Suprapubic skin (tissue), 4 donors: ENCODE data around the gene SRSF11. TPM values are rescaled to one million over a fixed set of nuclear protein-coding genes. Genes with fewer than 3 reads are reported as not detected.

ENCODE experiments used
- DNase-seq, 2 donors: peaks; one replicate each; pipeline ENCODE4 v3.0.0-alpha.2; 2019; ENCODE audit warnings: low spot score in 2 of 2
- H3K27ac ChIP-seq: fragments of 200-600 bp; sonication (generic); one replicate; pipeline ENCODE4 v1.5.1; 2019
- H3K27me3 ChIP-seq: fragments of 200-600 bp; sonication (generic); one replicate; pipeline ENCODE4 v1.5.1; 2019
- H3K36me3 ChIP-seq: fragments of 200-600 bp; sonication (generic); one replicate; pipeline ENCODE4 v1.5.1; 2019
- H3K4me1 ChIP-seq: fragments of 200-600 bp; sonication (generic); one replicate; pipeline ENCODE4 v1.5.1; 2019
- H3K4me3 ChIP-seq: fragments of 200-600 bp; sonication (generic); one replicate; pipeline ENCODE4 v1.5.1; 2019; ENCODE audit warnings: mild to moderate bottlenecking
- H3K9me3 ChIP-seq: fragments of 200-600 bp; sonication (generic); one replicate; pipeline ENCODE4 v1.5.1; 2019
- EP300 ChIP-seq: sonication (generic); formaldehyde crosslinking; IDR thresholded peaks from one replicate; pipeline ENCODE4 v1.6.1; 2017; ENCODE audit warnings: antibody characterized with exemption
- POLR2A ChIP-seq, 2 donors: fragments of 450-650 bp; IDR thresholded peaks; one replicate each; pipeline ENCODE4 v1.6.1; 2017; ENCODE audit warnings: antibody characterized with exemption in 2 of 2, mild to moderate bottlenecking in 2 of 2, moderate library complexity in 2 of 2
- POLR2AphosphoS5 ChIP-seq, 3 donors: sonication (generic); formaldehyde crosslinking; IDR thresholded peaks; one replicate each; pipeline ENCODE4 v1.6.1; 2017; ENCODE audit warnings: antibody characterized with exemption in 3 of 3
- WGBS: methylation state at CpG from one replicate; pipeline ENCODE4 v1.1.5; 2018; 5-methylcytosine and 5-hydroxymethylcytosine counted together
- total RNA-seq, 4 donors: library from RNA; depleted of rRNA; stranded (reverse); fragments of >200 nt; gene quantifications; one replicate each; pipeline ENCODE4 v1.1.0, GENCODE V29; 2016
- TF ChIP-seq, protein P1 (sequence below), 2 donors: fragments of 200-600 bp in 1 of 2; fragments of 450-650 bp in 1 of 2; sonication (generic) in 1 of 2; IDR thresholded peaks; one replicate each; pipeline ENCODE4 v1.5.1; 2016 to 2019; ENCODE audit warnings: antibody characterized with exemption in 2 of 2, mild to moderate bottlenecking in 1 of 2, moderate library complexity in 1 of 2

SRSF11 gene
- total RNA-seq, 4 donors from 2014 or later, result 104 to 419 (median 110) TPM

DNA sequence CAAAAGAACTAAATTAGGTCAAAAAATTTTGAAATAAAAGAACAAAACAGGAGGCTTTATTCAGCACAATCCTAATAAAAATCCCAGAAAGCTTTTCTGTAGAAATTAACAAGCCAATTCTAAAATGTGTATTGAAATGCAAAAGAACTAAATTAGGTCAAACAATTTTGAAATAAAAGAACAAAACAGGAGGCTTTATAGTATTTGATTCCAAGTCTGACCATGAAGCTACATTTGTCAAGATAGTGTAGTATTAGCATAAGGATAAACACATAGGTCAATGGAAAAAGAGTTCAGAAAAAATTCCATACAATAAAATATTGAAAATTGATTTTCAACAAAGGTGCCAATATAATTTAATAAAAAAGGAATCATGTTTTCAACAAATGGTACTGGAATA lies 26.6 kb upstream of the SRSF11 start:
- no peak overlapping the region for H3K27ac ChIP-seq
- TF ChIP-seq EP300, result no peak
- no peak for TF ChIP-seq POLR2AphosphoS5 (IDR thresholded peaks at IDR 0.05)
- no peak for TF ChIP-seq POLR2A (IDR thresholded peaks at IDR 0.05)
- TF ChIP-seq, protein P1, sequence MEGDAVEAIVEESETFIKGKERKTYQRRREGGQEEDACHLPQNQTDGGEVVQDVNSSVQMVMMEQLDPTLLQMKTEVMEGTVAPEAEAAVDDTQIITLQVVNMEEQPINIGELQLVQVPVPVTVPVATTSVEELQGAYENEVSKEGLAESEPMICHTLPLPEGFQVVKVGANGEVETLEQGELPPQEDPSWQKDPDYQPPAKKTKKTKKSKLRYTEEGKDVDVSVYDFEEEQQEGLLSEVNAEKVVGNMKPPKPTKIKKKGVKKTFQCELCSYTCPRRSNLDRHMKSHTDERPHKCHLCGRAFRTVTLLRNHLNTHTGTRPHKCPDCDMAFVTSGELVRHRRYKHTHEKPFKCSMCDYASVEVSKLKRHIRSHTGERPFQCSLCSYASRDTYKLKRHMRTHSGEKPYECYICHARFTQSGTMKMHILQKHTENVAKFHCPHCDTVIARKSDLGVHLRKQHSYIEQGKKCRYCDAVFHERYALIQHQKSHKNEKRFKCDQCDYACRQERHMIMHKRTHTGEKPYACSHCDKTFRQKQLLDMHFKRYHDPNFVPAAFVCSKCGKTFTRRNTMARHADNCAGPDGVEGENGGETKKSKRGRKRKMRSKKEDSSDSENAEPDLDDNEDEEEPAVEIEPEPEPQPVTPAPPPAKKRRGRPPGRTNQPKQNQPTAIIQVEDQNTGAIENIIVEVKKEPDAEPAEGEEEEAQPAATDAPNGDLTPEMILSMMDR (IDR thresholded peaks at IDR 0.05), result no peak
- H3K4me3 ChIP-seq, result no peak overlapping the region
- no peaks in the 10 kb centered on the region for H3K36me3 ChIP-seq
- no peaks in the 10 kb centered on the region for H3K4me1 ChIP-seq
- no peaks in the 10 kb centered on the region for H3K27me3 ChIP-seq
- no peaks in the 10 kb centered on the region for H3K9me3 ChIP-seq
- no peak for DNase-seq

DNA sequence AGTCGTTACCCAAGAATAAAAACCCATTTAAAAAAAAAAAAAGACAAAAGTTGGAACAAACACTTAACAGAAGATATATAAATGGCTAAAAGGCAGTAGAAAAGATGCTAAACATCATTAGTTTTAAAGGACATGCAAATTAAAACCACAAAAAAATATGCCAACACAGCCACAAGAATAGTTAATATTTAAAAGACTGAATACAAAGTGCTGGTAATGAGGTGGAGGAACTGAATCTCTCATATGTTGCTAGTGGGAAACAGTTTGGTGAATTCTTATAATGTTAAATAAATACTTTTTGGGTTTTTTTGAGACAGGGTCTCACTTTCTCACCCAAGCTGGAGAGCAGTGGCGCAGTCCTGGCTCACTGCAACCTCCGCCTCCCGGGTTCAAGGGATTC lies 25.8 kb upstream of the SRSF11 start:
- H3K4me3 ChIP-seq, result no peak overlapping the region
- TF ChIP-seq, protein P1 (IDR thresholded peaks at IDR 0.05), result no peak
- TF ChIP-seq POLR2AphosphoS5 (IDR thresholded peaks at IDR 0.05), result no peak
- no peak for TF ChIP-seq EP300
- no peak for TF ChIP-seq POLR2A (IDR thresholded peaks at IDR 0.05)
- H3K27ac ChIP-seq, result no peak overlapping the region
- no peaks in the 10 kb centered on the region for H3K4me1 ChIP-seq
- 96% methylated on average over 4 of the region's 4 CpGs for WGBS
- H3K27me3 ChIP-seq, result no peaks in the 10 kb centered on the region
- no peaks in the 10 kb centered on the region for H3K36me3 ChIP-seq
- DNase-seq, result no peak
- H3K9me3 ChIP-seq, result no peaks in the 10 kb centered on the region

DNA sequence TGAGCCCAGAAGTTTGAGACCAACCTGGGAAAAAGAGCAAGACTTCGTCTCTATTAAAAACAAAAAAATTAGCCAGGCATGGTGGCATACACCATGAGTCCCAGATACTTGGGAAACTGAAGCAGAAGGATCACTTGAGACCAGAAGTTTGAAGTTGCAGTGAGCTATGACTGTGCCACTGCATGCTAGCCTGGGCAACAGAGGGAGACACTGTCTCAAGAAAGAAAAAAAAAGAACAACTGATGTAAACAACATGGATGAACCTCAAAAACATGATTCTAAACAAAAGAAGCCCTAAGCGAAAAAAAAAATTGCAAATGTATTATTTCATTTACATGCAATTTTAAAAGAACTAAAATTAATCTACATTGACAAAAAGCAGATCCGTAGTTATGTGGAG lies 24.8 kb upstream of the SRSF11 start:
- 90% methylated on average over 3 of the region's 3 CpGs for WGBS
- no peak for TF ChIP-seq POLR2A (IDR thresholded peaks at IDR 0.05)
- TF ChIP-seq EP300, result no peak
- TF ChIP-seq, protein P1 (IDR thresholded peaks at IDR 0.05), result no peak
- no peak for TF ChIP-seq POLR2AphosphoS5 (IDR thresholded peaks at IDR 0.05)
- H3K4me3 ChIP-seq, result no peak overlapping the region
- no peaks in the 10 kb centered on the region for H3K4me1 ChIP-seq
- no peaks in the 10 kb centered on the region for H3K27me3 ChIP-seq
- DNase-seq, result no peak
- no peak overlapping the region for H3K27ac ChIP-seq
- no peaks in the 10 kb centered on the region for H3K9me3 ChIP-seq
- no peaks in the 10 kb centered on the region for H3K36me3 ChIP-seq

DNA sequence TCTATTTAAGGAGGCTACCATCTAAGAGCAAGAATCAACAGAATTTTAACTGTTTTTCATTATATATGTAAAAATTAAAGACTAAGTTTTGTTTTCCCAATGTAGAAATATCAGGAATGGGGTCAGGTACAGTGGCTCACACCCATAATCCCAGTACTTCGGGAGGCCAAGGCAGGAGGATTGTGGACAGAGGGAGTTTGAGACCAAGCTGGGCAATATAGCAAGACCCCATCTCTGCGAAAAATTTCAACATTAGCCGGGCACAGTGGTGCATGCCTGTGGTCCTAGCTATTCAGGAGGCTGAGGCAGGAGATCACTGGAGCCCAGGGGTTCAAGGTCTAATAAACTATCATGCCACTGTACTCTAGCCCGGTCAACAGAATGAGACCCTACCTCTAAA lies 21.1 kb upstream of the SRSF11 start:
- 95% methylated on average over 4 of the region's 4 CpGs for WGBS
- TF ChIP-seq POLR2AphosphoS5 (IDR thresholded peaks at IDR 0.05) (no peak), EP300 (no peak), POLR2A (IDR thresholded peaks at IDR 0.05) (no peak)
- TF ChIP-seq, protein P1 (IDR thresholded peaks at IDR 0.05), result no peak

DNA sequence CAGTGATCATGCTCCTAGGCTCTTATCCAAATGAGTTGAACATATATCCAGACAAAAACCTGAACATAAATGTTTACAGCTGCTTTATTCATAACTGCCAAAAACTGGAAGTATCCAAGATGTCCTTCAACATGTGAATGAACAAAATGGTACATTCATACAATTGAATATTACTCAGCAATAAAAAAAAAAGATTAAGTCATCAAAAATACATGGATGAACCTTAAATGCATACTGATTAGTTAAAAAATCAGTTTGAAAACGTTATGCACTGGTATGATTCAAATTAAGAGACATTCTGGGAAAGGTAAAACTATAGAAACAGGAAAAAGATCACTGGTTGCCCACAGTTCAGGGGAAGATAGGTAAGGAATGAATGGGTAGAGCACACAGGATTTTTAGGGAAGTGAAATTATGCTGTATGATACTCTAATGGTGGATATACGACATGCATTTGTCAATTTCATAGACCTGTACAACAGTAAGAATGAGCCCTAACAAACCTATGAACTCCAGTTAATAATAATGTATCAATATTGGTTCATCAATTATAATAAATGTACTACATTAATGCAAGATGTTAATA lies 18.9 kb upstream of the SRSF11 start:
- TF ChIP-seq POLR2AphosphoS5 (IDR thresholded peaks at IDR 0.05) (no peak), POLR2A (IDR thresholded peaks at IDR 0.05) (no peak), EP300 (no peak)
- TF ChIP-seq, protein P1 (IDR thresholded peaks at IDR 0.05), result no peak
- H3K4me1 ChIP-seq, result peaks cover 37% of the 10 kb centered on the region
- no peak for DNase-seq
- H3K9me3 ChIP-seq, result no peaks in the 10 kb centered on the region
- no peaks in the 10 kb centered on the region for H3K36me3 ChIP-seq
- no peak overlapping the region for H3K27ac ChIP-seq
- no peak overlapping the region for H3K4me3 ChIP-seq
- no peaks in the 10 kb centered on the region for H3K27me3 ChIP-seq
- WGBS, result 60% methylated on average over 2 of the region's 2 CpGs

More for the DNA sequence above, 21.1 kb upstream of the SRSF11 start:
- Histone ChIP-seq H3K27ac (no peak overlapping the region), H3K4me3 (no peak overlapping the region), H3K27me3 (no peaks in the 10 kb centered on the region), H3K9me3 (no peaks in the 10 kb centered on the region), H3K4me1 (peaks cover 26% of the 10 kb centered on the region), H3K36me3 (no peaks in the 10 kb centered on the region)
- no peak for DNase-seq
